Ascending aorta (tissue), 2 donors: ENCODE data around the gene TFF2. TPM values are rescaled to one million over a fixed set of nuclear protein-coding genes. Genes with fewer than 3 reads are reported as not detected.

Source experiments
- DNase-seq, 2 donors: peaks; one replicate each; pipeline ENCODE4 v3.0.0-alpha.2; 2019; ENCODE audit warnings: low spot score in 2 of 2
- H3K27ac ChIP-seq, 2 donors: fragments of 200-600 bp; sonication (generic); one replicate each; pipeline ENCODE4 v1.5.1; 2016 to 2017; ENCODE audit warnings: mild to moderate bottlenecking in 1 of 2
- H3K27me3 ChIP-seq: fragments of 200-600 bp; sonication (generic); one replicate; pipeline ENCODE4 v1.5.1; 2017
- H3K36me3 ChIP-seq, 2 donors: fragments of 200-600 bp; sonication (generic); one replicate each; pipeline ENCODE4 v1.5.1; 2016
- H3K4me1 ChIP-seq, 2 donors: fragments of 200-600 bp; sonication (generic); one replicate each; pipeline ENCODE4 v1.5.1; 2016 to 2017; ENCODE audit warnings: mild to moderate bottlenecking in 1 of 2
- H3K4me3 ChIP-seq, 2 donors: fragments of 200-600 bp; sonication (generic); one replicate each; pipeline ENCODE4 v1.5.1; 2016 to 2017; ENCODE audit warnings: mild to moderate bottlenecking in 1 of 2
- H3K9me3 ChIP-seq, 2 donors: fragments of 200-600 bp; sonication (generic); one replicate each; pipeline ENCODE4 v1.5.1; 2016
- CTCF ChIP-seq, 3 experiments: fragments of 200-600 bp in 2 of 3; fragments of 450-650 bp in 1 of 3; sonication (generic) in 2 of 3; IDR thresholded peaks; one replicate each; pipeline ENCODE4 v1.5.1; 2016 to 2019; ENCODE audit warnings: antibody characterized with exemption in 3 of 3, mild to moderate bottlenecking in 1 of 3, moderate library complexity in 1 of 3
- intact Hi-C: fragments of 100-400 bp; cut with DNase I; formaldehyde crosslinking; loops from one replicate; pipeline ENCODE4 v1.15.1; 2023
- total RNA-seq: library from RNA; depleted of rRNA; stranded (reverse); fragments of >200 nt; gene quantifications from one replicate; pipeline ENCODE4 v1.1.0, GENCODE V29; 2016

Gene TFF2
- total RNA-seq, 1 donor from 2014 or later, result not detected

GRCh38 chr21:42395905-42396651, 45.3 kb upstream of the TFF2 start, which contains the start of gene TMPRSS3:
Gene TMPRSS3 (minus strand): TSS chr21:42396052. CDS start chr21:42395417, 635 bp downstream.
- Histone ChIP-seq H3K4me3 (no peak within 1 kb of the TSS), H3K9me3 (no peaks in the 10 kb centered on the region), H3K27ac (no peak within 1 kb of the TSS), H3K4me1 (no peaks in the 10 kb centered on the region), H3K27me3 (no peaks in the 10 kb centered on the region), H3K36me3 (no peaks in the 10 kb centered on the region)
- intact Hi-C loops, result no loop called here
- DNase-seq, result no peak
- no peak for TF ChIP-seq CTCF (IDR thresholded peaks at IDR 0.05)

GRCh38 chr21:42395302-42395701, 44.5 kb upstream of the TFF2 start:
- Histone ChIP-seq H3K27ac (no peak overlapping the region), H3K4me1 (no peaks in the 10 kb centered on the region), H3K36me3 (no peaks in the 10 kb centered on the region), H3K9me3 (no peaks in the 10 kb centered on the region), H3K27me3 (no peaks in the 10 kb centered on the region), H3K4me3 (no peak overlapping the region)
- TF ChIP-seq CTCF (IDR thresholded peaks at IDR 0.05), result no peak
- intact Hi-C loops, result no loop called here
- no peak for DNase-seq

GRCh38 chr21:42393443-42393950, 42.7 kb upstream of the TFF2 start:
- H3K36me3 ChIP-seq, result no peaks in the 10 kb centered on the region
- no peak overlapping the region for H3K27ac ChIP-seq
- DNase-seq, result no peak
- no peak for TF ChIP-seq CTCF (IDR thresholded peaks at IDR 0.05)
- no peaks in the 10 kb centered on the region for H3K4me1 ChIP-seq
- no peaks in the 10 kb centered on the region for H3K9me3 ChIP-seq
- H3K27me3 ChIP-seq, result no peaks in the 10 kb centered on the region
- intact Hi-C loops, result no loop called here
- no peak overlapping the region for H3K4me3 ChIP-seq

- DNase-seq, result no peak
- Histone ChIP-seq H3K4me1 (no peaks in the 10 kb centered on the region), H3K36me3 (no peaks in the 10 kb centered on the region), H3K4me3 (no peak overlapping the region), H3K27me3 (no peaks in the 10 kb centered on the region), H3K27ac (no peak overlapping the region), H3K9me3 (no peaks in the 10 kb centered on the region)
- no peak for TF ChIP-seq CTCF (IDR thresholded peaks at IDR 0.05)
- intact Hi-C loops, result no loop called here
These were observed 42.1 kb upstream of the TFF2 start for GRCh38 chr21:42392731-42393442.

GRCh38 chr21:42391297-42391696, 40.5 kb upstream of the TFF2 start:
- TF ChIP-seq CTCF (IDR thresholded peaks at IDR 0.05), result no peak
- Histone ChIP-seq H3K36me3 (no peaks in the 10 kb centered on the region), H3K9me3 (no peaks in the 10 kb centered on the region), H3K4me3 (no peak overlapping the region), H3K27ac (no peak overlapping the region), H3K27me3 (no peaks in the 10 kb centered on the region), H3K4me1 (no peaks in the 10 kb centered on the region)
- DNase-seq, result no peak
- intact Hi-C loops, result no loop called here
